ENCODE data around the gene NR1I2. TPM values are rescaled to one million over a fixed set of nuclear protein-coding genes. Genes with fewer than 3 reads are reported as not detected.

NR1I2 gene
- total RNA-seq, 1 donor from 2014 or later = 0.69 TPM

DNA sequence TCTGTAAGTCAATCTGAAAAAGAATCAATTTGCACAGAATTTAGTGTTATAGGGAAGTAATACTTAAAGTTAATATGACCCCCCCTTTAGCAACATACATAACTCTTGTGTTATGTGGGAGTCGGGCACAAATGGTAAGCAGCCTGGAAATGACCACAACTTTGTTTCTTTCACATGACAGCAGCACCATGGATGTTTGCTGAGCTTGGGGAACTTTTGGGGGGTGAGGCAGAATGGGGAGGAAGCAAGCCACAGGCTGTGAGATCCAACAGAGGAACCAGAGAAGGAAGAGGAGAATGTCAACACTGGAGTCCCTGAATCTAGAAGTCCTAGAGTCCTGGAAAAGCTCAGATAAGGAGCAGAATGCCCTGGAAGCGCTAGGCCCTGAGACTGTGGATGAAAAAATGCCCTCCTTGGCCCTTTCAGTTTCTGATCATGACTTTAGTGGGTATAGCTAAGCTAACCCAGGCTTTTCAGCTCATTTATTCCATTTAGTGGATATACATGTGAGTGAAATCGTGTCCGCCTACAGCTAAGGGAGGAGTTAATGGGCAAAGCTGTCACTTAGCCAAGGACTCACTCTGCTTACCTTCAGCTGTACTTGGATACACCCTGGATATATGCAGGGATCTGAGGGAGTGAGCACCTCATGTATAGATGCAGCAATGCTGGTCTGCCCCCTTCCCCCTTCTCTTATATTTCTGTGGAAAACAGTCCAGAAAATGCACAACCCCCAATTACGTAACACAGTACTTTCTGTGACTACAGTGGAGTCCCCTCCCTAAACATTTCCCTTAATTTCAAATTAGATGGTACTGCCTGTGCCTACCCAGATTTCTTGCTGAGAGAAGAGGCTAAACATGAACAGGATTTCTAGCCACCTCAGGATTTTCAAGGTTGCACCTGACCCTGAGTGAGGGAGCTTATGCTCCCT is 40.0 kb upstream of the NR1I2 start:
- Histone ChIP-seq H3K79me2 (ENCODE audit: low read depth) (no peaks in the 10 kb centered on the region), H3K27me3 (no peaks in the 10 kb centered on the region), H4K20me1 (ENCODE audit: low read depth) (no peaks in the 10 kb centered on the region), H3K4me2 (no peak overlapping the region), H2AFZ (replicated peaks) (no peak overlapping the region), H3K9me3 (ENCODE audit: low read depth) (no peaks in the 10 kb centered on the region), H3F3A (ENCODE audit: low read depth) (no peaks in the 10 kb centered on the region), H3K36me3 (no peaks in the 10 kb centered on the region), H3K4me3 (no peak overlapping the region), H3K9ac (no peak overlapping the region), H3K27ac (no peak overlapping the region), H3K4me1 (no peaks in the 10 kb centered on the region)
- TF ChIP-seq EZH2 (IDR thresholded peaks at IDR 0.05) = no peak
- TF ChIP-seq EZH2phosphoT487 (IDR thresholded peaks at IDR 0.05) = no peak
- TF ChIP-seq, protein P1, sequence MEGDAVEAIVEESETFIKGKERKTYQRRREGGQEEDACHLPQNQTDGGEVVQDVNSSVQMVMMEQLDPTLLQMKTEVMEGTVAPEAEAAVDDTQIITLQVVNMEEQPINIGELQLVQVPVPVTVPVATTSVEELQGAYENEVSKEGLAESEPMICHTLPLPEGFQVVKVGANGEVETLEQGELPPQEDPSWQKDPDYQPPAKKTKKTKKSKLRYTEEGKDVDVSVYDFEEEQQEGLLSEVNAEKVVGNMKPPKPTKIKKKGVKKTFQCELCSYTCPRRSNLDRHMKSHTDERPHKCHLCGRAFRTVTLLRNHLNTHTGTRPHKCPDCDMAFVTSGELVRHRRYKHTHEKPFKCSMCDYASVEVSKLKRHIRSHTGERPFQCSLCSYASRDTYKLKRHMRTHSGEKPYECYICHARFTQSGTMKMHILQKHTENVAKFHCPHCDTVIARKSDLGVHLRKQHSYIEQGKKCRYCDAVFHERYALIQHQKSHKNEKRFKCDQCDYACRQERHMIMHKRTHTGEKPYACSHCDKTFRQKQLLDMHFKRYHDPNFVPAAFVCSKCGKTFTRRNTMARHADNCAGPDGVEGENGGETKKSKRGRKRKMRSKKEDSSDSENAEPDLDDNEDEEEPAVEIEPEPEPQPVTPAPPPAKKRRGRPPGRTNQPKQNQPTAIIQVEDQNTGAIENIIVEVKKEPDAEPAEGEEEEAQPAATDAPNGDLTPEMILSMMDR (IDR thresholded peaks at IDR 0.05) = no peak
- Mint-ChIP-seq H3K4me1 (no peaks in the 10 kb centered on the region), H3K27ac (no peak overlapping the region), H3K4me3 (no peak overlapping the region), H3K27me3 (ENCODE audit: insufficient read depth, low read depth) (no peaks in the 10 kb centered on the region), H3K36me3 (peaks cover 16% of the 10 kb centered on the region), H3K9me3 (no peaks in the 10 kb centered on the region)
- no peak for DNase-seq (ENCODE audit: low spot score)

DNA sequence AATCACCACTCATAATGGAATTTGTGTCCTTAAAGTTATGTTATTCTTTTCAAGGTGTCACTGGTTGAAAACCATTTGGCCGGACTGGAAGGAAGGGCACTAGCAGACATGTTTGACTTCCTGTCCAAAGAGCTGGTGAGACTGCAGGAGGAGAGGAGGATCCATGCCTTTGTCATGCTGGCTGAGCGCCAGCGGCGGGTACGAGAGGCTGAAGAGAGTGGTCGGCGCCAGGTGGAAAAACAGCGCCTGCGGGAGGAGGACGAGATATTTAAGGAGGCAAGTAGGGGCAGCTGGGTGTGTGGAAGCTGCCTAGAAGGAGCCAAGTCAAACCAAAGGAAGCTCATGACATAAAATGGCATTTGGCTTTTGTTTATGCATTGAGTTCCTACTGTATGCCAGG is 38.0 kb upstream of the NR1I2 start:
- H3F3A ChIP-seq (ENCODE audit: low read depth) = no peaks in the 10 kb centered on the region
- Mint-ChIP-seq H3K27me3 (ENCODE audit: insufficient read depth, low read depth) (no peaks in the 10 kb centered on the region), H3K4me3 (no peak overlapping the region), H3K27ac (no peak overlapping the region), H3K9me3 (no peaks in the 10 kb centered on the region), H3K36me3 (peaks cover 14% of the 10 kb centered on the region), H3K4me1 (no peaks in the 10 kb centered on the region)
- H3K4me3 ChIP-seq = no peak overlapping the region
- no peak overlapping the region for H2AFZ ChIP-seq (replicated peaks)
- no peaks in the 10 kb centered on the region for H3K79me2 ChIP-seq (ENCODE audit: low read depth)
- H3K27me3 ChIP-seq = no peaks in the 10 kb centered on the region
- H3K36me3 ChIP-seq = no peaks in the 10 kb centered on the region
- no peak overlapping the region for H3K9ac ChIP-seq
- no peak overlapping the region for H3K4me2 ChIP-seq
- no peaks in the 10 kb centered on the region for H4K20me1 ChIP-seq (ENCODE audit: low read depth)
- no peaks in the 10 kb centered on the region for H3K4me1 ChIP-seq
- no peak overlapping the region for H3K27ac ChIP-seq
- TF ChIP-seq, protein P1 (IDR thresholded peaks at IDR 0.05) = no peak
- no peak for TF ChIP-seq EZH2phosphoT487 (IDR thresholded peaks at IDR 0.05)
- no peak for TF ChIP-seq EZH2 (IDR thresholded peaks at IDR 0.05)
- no peak for DNase-seq (ENCODE audit: low spot score)
- H3K9me3 ChIP-seq (ENCODE audit: low read depth) = no peaks in the 10 kb centered on the region

DNA sequence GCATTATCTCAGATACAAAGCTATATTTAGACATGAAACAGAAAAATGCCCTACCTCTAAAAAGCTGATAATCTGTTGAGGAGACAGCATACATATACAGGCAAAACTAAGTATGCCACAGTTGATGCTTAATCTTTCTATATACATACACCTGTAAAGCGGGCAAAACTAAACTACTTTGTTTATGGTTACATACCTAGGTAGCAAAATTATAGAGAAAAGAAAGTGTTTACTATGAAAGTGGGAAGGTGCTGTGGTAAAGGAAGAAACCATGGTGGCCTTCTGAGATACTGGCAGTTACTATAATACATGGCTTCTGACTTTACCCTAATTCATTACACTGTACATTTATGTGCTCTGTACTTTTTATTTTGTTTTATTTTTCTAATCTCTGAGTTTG is 36.0 kb upstream of the NR1I2 start:
- DNase-seq (ENCODE audit: low spot score) = no peak

More for the DNA sequence above, 36.0 kb upstream of the NR1I2 start:
- H3K27ac ChIP-seq = no peak overlapping the region
- H3K9me3 Mint-ChIP-seq = no peaks in the 10 kb centered on the region
- H3K9me3 ChIP-seq (ENCODE audit: low read depth) = no peaks in the 10 kb centered on the region
- H3K4me1 Mint-ChIP-seq = no peaks in the 10 kb centered on the region
- TF ChIP-seq EZH2phosphoT487 (IDR thresholded peaks at IDR 0.05) (no peak), EZH2 (IDR thresholded peaks at IDR 0.05) (no peak)
- TF ChIP-seq, protein P1 (IDR thresholded peaks at IDR 0.05) = no peak
- H3K27me3 Mint-ChIP-seq (ENCODE audit: insufficient read depth, low read depth) = peaks cover 2% of the 10 kb centered on the region
- no peaks in the 10 kb centered on the region for H3F3A ChIP-seq (ENCODE audit: low read depth)
- no peak overlapping the region for H3K4me3 ChIP-seq
- H2AFZ ChIP-seq (replicated peaks) = no peak overlapping the region
- peaks cover 22% of the 10 kb centered on the region for H3K36me3 Mint-ChIP-seq
- H3K9ac ChIP-seq = no peak overlapping the region
- H3K4me2 ChIP-seq = no peak overlapping the region
- H4K20me1 ChIP-seq (ENCODE audit: low read depth) = no peaks in the 10 kb centered on the region
- H3K4me1 ChIP-seq = no peaks in the 10 kb centered on the region
- H3K27me3 ChIP-seq = no peaks in the 10 kb centered on the region
- H3K79me2 ChIP-seq (ENCODE audit: low read depth) = no peaks in the 10 kb centered on the region
- H3K36me3 ChIP-seq = no peaks in the 10 kb centered on the region
- H3K27ac Mint-ChIP-seq = no peak overlapping the region
- H3K4me3 Mint-ChIP-seq = no peak overlapping the region
